ENCODE measurements around the gene MDGA2.
A peak's percentile ranks its signal among the peaks of the same experiment; 100 is the strongest.

MDGA2 gene

DNA sequence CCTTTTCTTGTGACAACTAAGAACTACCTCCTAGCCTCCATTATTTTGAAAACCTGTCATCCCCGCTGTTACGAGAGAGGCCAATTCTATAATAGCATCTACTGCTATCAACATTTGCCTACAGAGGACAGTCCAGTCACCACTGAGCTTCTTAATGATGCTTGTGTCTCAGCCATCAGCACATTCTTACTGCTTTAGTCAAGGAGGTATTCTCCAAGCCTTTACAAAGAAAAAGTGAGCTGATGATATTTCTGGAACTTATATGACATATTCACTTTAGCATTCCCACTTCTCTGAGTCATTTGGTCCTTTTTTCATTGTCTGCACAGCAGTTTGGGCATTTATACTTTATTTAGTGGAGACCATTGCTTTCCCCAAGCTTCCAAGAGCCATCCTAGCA is 526.1 kb downstream of the MDGA2 start:
- DNase-seq (ENCODE audit: low read depth, low spot score): no peak

DNA sequence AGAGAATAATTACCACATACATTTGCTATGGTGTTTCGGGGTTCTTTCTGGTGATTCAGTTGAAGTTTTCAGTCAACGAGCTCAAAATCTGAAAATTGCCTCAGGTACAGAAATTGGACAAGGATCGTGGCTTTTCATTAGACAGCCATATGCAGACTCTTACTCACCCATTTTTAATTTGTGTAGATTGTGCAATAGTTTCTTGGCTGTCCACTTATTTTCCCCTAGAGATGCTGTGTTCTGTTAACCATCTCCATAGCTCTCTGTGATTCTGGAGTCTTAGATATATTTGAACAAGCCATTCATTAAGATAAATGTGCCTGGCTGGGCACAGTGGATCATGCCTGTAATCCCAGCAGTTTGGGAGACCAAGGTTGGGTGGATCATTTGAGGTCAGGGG is 526.7 kb downstream of the MDGA2 start:
- no peak for DNase-seq (ENCODE audit: low read depth, low spot score)

DNA sequence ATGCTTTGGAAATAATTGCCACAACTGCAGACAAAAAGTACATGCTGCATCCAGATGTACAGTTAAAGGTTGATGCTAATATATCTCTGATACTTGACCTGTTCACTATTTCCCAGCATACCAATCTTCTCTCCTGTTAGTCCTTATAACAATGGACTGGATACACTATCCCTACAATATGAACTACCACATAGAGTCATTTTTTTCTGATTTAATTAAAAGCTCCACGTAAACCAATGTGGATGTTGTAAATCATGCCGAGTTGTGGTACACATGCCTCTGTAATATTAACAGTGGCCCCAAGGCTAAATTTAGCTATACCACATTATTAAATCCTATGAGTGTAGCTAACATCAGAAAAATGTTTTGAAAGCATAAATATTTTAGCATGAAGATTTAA is 554.8 kb downstream of the MDGA2 start:
- no peak for DNase-seq (ENCODE audit: low read depth, low spot score)

DNA sequence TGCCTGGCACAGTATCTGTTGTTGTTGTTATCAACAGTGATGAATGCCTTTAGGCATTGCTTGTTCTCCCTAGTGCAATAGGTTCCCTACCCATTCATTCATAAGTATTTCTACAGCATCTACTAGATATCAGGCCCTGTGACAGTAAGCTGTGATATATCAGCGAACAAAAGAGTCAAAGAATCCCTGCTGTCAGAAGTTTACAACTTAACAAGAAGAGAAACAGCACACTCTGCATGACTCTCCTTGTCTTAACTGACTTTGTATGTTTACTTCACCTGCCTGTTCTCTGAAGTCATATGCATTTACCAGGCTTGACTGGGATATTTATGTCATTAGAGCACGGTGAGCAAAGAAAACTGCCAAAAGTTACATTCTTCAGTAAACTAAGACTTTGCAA is 571.6 kb downstream of the MDGA2 start:
- DNase-seq (ENCODE audit: low read depth, low spot score): peak; percentile 23

DNA sequence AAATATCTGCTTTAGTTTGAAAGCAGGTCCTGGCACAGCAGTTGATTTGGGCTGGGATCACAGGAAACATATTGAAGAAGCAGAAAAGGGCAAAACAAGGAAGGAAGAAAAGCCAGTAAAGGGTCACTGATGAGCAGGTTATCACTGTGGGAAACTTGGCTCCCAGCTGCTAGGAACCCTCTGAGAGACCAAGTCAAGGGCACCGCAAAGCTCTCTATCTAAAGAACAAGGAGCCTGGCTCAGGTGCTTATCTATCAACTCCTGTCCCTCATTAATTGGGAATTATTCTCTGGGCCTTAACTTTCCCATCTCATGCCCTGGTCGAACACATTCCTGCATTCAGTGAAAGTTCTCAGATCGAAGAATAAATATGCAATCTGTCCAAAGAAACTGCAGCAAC is 572.9 kb downstream of the MDGA2 start:
- peak; percentile 3 for DNase-seq (ENCODE audit: low read depth, low spot score)

DNA sequence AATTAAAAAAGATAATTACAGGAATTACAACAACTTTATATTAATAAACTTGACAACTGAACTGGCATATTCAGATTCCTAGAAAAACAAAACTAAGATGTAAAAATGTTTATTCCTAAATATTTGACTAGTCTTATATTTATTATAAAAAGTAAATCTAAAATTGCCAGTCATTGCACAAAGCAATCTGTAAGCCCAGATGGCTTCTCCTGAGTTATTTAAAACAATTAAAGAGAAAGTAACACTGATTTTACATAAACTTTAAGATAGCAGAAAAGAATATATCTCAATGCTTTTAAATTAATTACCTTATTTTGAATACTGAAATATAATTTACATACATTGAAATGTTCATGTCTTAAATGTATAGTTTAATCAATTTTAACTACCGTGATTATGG is 589.7 kb downstream of the MDGA2 start:
- DNase-seq (ENCODE audit: low read depth, low spot score): no peak

DNA sequence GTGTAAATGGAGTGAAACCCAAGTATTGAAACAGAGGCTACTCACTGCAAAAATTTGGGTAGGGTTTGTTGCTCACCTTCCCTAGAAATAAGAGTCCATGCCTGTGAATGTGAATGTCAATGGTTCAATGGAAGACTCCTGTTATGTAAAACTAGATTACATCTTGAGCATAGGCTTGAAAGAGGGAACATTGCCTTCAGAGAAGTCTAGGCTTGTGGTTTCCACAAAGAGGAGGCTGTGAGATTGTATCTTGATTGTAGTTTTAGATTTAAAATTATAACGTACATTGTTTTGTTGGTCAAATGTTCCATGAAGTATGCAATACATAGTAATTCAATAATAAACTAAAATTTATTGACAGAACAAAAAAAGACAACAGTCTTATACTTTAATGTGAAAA is 610.1 kb downstream of the MDGA2 start:
- no peak for DNase-seq (ENCODE audit: low read depth, low spot score)

DNA sequence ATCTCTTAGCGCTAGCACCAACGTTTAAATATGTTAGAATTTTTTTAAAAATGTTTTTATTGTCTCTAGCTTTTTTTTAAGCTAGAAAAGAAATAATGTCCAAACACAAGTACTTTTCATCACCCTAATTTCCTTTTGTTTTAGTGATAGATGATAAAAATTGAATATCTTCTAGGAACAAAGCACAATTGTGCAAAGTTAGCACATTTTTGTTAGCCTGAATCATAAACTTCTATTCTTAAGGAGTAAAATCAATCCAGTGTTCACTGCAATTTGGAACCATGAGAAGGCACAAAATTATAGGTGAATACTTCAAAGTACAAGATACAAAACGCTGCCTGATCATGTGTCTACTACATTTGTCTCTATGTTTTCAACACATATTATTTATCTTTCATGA is 615.4 kb downstream of the MDGA2 start:
- no peak for DNase-seq (ENCODE audit: low read depth, low spot score)

DNA sequence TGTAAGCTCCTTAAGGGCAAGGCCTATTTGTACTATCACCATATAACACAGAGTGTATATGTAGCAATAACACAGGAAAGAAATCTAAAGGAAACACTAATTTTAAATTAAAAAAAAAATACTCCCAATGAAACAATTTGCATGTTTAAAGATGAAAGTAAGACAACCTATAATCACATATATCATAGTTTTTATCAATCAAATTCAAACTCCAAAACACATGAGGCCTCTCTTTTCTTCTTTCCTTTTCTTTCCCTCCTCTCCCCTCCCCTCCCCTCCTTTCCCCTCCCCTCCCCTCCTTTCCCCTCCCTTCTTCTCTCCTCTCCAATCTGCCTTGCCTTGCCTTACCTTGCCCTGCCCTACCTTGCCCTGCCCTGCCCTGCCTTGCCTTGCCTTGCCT is 618.0 kb downstream of the MDGA2 start:
- no peak for DNase-seq (ENCODE audit: low read depth, low spot score)

DNA sequence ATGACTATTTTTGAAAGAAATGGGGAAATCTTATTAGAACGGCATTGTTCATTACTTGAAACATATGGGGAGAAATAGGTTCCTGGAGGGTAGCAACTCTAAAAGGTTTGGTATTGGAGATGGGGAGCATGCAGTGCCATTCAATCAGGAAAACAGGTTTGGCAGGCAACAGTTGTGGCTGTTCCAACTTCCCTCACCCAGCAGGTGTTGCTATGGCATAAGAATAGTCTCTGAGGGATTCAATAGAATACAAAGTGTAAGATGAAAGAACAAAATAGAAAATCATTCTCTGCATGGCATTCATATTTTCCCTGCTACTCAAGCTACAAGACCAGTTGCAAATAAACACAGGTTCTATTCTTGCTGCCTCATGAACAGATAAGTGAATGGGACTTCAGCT is 630.6 kb downstream of the MDGA2 start:
- DNase-seq (ENCODE audit: low read depth, low spot score): peak; percentile 50

DNA sequence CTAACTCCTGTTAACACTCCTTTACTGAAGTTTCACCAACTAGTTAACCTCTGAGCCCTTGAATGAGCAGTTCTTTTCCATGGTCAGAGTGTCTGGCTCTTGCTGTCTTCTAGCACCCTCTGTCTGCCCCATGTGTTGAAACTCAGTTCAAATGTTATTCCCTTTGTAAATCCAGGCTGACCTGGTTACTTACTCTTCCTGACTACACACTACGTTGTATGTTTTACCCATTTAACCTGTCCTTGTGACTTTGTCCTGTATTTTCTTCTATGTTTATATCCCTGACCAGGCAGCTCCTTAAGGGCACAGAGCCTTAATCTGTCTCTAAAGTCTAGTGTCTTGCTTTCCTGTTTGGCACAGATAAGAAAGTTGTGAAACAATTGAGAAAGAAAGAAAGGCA is 634.9 kb downstream of the MDGA2 start:
- DNase-seq (ENCODE audit: low read depth, low spot score): peak; percentile 32

DNA sequence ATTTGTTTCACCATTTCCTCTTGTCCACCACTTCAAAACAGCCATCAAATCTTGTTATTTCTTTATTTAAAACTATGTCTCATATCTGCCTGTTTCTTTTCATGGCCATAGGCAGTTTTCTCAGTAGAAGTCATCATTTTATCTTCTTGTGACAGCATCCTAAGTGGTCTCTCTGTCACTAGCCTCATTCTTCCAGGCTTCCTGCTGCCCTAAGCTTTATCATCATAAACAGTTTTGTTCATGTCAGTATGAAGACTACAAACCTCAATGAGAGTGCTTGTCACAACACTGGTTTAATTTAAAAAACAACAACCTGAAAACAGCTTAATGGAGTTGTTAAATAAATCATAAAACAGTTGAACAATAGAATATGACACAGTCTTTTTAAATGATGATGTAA is 636.1 kb downstream of the MDGA2 start:
- DNase-seq (ENCODE audit: low read depth, low spot score): no peak

DNA sequence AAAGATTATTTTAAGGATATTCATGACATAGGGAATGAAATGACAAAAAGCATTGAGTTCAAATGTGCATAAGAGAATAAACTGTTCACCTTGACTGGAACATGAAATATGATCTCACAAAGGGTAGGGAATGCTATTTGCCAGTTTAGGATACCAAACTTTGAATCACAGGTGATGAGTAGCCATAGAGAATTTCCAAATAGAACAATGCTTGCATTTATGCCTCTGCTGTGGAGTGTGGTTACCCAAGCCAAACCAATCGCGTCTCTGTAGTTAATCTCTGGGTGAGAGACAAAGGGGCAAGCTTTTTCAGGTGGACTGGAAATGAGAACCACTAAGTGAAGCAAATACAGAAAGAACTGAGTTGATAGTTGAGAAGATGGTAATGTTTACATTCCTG is 652.7 kb downstream of the MDGA2 start:
- DNase-seq (ENCODE audit: low read depth, low spot score): no peak

DNA sequence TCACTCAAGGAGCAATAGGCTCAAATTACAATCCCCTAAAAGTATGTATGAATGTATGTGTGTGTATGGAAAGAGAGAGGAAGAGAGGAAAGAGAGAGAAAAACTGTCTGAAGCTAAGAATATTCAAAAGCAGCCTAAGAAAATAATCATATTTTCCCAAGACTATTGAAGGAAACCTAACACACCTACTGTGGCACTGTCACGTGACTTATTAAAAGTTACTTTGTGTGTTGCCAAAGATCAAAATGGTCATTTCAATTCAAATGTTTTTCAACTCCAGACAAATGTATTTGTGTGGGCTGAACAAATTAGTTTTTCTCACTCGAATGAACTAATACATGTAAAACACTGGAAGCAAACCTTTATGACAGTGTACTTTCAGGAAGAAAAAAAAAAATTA is 654.9 kb downstream of the MDGA2 start:
- DNase-seq (ENCODE audit: low read depth, low spot score): no peak

DNA sequence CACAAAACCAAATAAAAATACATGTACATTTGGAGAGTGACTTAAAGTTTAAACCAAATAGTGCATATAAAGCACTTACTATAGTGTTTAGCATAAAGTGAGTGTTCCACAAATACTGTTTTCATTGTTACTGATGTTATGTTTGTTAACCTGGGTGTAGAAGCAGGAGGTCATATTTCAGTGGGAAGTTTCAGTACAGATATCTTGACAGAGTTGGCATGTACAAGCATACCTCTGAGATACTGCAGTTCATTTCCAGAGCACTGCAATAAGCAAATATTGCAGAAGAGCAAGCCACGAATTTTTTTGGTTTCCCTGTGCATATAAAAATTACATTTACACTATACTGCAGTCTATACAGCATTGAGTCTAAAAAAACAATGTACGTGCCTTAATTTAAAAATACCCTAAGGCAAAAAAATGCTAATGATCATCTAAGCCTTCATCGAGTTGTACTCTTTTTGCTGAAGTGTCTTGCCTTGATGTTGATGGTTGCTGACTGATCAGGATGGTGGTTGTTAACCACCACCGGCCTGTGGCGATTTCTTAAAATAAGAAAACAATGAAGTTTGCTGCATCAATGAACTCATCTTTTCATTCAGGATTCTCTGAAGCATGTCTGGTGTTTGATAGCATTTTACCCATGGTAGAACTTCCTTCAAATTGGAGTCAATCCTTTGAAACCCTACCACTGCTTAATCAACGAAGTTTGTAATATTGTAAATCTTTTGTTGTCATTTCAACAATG is 662.7 kb downstream of the MDGA2 start:
- DNase-seq (ENCODE audit: low read depth, low spot score): no peak

DNA sequence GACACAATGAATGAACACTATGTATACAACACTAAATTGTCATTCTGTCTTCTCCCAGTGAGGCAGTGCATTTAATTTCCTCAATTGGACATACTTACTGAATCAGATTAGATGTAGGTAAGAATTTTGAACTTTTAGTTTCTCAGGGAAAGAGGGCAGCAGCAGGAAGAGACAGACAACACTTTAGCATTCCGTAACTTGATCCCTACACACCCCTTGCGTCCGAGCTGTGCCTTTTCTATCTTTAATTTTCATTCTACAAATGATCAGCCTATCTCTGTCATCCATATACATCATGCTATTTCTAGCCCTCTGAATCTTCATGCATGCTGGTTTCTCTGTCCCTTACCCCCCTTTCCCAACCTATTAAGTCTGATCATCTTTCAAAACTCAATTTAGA is 665.8 kb downstream of the MDGA2 start:
- no peak for DNase-seq (ENCODE audit: low read depth, low spot score)

DNA sequence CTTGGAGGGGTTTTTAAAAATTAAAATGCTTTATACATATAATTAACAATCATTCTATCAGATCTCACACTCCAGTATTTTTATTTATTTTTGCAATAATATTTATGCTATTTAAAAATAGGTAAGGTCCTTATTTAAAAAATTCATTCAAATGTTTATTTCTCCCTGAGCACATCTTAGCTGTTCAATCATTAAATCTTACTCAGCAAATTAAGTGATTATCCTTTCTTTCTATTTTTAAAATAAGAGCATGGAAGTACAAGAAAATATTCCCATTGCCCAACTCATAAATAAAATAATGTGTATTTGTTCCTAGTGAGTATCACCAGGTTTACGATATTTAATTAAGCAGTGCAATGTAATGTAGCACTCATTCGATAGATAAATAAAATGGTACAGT is 666.7 kb downstream of the MDGA2 start:
- no peak for DNase-seq (ENCODE audit: low read depth, low spot score)

DNA sequence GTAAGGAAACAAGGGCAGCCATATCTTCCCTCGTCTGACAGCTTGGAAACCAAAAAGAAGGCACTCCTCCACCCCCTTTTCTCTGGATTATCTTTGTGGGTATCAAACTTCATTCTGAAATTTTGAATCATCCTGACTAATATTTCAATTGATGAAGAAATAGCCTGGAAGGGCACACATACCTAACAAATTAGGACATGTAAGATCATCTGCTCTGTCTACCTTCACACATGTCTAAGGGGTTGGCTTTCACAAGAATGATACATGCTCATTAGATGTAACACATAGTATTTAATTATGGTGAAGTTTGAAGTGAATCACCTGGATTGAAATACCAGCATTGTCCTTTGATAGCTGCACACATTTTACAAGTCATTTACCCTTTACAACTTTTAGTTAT is 675.7 kb downstream of the MDGA2 start:
- DNase-seq (ENCODE audit: low read depth, low spot score): no peak

DNA sequence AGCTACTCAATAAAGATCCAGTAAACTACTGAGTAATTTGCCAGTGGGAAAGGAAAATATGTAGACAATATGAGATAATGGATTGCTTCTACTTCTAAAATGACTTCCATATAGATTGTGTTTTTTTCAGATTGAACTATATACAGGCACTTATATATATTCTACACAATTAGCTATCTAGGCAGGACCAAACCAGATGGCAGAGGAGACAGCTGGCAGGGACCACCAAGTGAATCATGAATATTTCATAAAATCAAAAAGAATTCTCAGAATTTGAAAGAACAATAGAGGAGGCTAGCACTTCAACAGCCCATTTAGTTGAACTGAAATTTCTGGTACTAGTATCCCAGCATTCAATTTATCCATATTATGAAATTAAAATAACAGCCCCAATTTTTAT is 685.8 kb downstream of the MDGA2 start:
- DNase-seq (ENCODE audit: low read depth, low spot score): no peak

DNA sequence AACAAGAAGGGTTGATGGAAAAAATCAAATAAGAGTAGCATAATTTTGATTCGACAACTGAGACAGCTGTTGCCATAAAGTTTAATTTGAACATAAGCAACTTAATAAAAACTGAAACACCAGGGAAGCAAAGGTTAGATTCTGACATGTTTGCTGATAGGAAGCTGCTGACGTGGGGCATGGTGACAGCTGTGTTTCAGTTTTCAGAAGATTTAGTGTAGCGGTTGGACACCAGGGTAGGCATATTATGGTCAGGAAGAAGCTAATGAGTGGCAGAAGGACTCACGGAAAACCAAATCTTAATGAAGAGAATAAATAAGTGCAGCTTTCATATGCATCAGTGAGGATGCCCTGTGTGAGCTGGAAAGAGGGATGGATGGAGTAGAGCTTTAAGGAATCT is 687.1 kb downstream of the MDGA2 start:
- no peak for DNase-seq (ENCODE audit: low read depth, low spot score)

DNA sequence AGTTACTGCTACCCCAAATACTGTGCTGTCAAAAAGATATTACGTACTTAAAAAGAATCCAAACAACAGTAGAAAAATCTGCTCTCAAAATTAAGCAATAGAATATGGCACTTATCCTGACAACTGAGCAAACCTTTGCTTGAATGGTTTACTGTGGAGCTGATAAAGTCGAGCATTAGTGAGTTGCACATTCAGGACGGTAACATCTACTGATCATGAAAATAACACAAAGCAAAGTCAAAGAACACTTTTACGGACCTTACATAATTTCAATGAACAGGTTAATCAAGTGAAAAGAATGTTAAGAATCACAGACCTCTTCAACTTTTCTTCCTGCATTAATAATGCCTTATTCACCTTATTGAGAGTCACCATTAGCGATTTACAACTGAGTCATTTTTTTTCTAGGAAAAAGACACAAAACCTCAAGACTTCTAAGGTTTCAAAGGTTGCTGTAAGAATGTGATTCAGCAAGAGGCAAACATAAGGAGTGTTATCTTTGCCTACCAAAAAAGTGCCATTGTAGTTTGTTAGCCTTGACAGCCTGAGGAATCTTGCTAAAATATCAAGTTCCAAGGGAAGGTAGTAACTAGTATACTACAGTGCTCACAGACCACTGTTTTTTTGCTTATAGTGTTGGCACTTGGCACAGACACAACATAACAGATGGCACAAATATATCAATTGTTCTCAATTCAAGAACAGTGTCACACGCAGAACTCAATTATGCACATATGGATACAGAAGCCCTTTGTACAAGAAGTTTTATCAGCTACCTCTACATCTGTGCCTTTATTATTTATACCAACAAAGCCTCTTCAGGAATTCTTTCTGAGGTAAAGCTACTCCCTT is 689.6 kb downstream of the MDGA2 start:
- no peak for DNase-seq (ENCODE audit: low read depth, low spot score)

DNA sequence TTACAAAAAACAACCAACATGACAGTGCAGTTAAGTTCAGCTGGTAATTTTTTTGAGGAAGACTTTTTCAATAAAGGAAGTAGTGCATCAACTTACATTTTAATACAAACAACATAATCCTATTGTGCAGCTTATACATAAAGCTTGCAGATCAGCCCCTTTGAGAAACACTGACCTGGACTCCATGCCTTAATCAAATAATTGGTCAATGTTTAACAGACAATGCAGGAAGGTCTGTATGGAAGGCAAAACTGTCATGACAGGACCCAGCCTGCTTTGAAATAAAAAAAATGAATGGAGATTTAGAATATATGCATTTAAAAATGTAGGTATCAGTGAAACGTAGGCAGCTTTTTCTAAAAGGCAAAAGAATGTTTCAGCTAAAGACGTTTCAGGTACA is 702.1 kb downstream of the MDGA2 start:
- no peak for DNase-seq (ENCODE audit: low read depth, low spot score)

DNA sequence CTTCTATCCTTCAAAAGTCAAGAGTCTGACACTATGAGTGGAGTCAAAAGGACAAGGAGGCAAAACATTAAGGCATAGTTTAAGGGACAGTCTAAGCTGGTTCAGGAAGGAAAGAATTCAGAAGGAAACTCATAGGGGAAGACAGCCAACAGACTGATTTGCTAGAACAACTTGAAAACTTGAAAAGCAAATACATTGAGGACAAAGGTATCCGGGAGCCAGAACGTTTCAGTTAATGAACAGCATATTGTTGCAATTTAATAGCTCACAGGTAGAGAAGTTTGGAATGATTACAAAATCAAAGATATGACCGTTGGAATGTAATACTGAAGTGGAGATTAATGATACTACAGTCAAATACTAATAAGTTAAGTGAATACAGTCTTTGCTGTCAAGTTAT is 711.0 kb downstream of the MDGA2 start:
- no peak for DNase-seq (ENCODE audit: low read depth, low spot score)
